Dedifferentiated amniotic fluid mesenchymal stem cell (primary cell): Measurements from ENCODE around the gene CACNB3.

Experiments used
- DNase-seq: peaks from one replicate; pipeline ENCODE4 v3.0.0-alpha.2; 2016; ENCODE audit errors: extremely low spot score

The CACNB3 gene

DNA sequence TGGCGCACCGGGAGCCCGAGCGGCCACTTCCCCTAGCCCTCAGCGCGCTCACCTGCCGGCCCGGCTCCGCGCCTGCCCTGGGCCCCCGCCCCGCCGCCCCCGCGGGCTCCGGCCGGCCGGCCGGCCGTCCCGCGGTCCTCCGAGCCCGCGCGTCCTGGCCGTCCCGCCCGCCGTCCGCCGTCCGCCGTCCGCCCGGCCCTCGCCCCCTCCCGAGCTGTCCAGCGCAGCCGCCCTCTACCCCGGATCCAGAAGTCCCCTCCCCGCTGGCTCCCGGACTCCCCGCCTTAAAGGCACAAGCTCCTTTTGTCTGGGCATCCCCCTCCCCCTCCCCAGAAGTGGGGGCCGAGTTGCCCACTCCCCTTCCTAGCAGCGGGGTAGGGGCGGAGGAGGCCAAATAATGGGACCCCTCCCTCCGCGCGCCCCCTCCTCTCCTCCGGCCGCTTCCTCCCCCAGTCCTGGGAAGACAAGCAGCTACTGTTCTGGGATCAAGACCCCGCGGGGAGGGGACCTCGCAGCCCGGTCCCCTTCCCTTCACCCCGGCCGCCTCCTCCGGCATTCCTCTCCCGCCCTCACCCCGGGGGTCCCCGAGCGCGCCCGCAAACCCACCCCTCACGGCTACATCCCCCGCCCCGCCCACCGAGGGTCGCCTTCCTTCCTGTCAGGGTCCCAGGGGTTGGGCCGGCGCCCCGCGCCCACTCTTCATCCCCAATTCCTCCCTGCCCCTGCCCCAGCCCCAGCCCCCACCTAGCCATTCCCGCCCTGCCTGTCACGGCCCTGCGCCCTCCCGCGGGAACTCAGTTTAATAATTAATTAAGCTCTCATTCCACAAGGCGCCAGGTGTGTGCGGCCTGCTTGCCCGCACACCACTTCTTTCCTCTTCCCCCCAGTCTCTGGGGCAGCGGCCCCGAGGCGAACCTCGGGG lies 29.2 kb upstream of the CACNB3 start, which contains the start of gene ADCY6:
ADCY6 (minus strand) TSS at position 236 of the 922 bp plus-strand sequence. CDS start 5,655 bp downstream, outside the sequence.
- peak; percentile 67 for DNase-seq

GRCh38 chr12:48789858-48790326 lies 28.4 kb upstream of the CACNB3 start:
- no peak for DNase-seq

DNA sequence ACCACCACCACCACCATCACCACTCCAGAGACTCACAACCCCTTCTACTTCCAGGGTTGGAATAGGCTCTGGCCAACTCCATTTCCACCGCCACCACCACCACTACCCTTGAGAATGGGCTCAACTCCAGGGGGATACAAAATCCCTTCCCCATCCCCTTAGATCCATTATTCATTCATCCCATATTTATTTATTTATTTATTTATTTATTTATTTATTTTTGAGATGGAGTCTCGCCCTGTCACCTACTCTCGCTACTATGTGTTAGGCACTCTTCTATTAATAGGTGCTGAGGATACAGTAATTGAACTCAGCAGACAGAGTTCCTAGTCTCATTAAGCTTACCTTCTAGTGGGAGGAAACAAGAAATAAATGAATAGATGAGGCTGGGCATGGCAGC lies 24.6 kb upstream of the CACNB3 start:
- DNase-seq = no peak

GRCh38 chr12:48794870-48795269 lies 23.4 kb upstream of the CACNB3 start:
- peak; percentile 83 for DNase-seq

DNA sequence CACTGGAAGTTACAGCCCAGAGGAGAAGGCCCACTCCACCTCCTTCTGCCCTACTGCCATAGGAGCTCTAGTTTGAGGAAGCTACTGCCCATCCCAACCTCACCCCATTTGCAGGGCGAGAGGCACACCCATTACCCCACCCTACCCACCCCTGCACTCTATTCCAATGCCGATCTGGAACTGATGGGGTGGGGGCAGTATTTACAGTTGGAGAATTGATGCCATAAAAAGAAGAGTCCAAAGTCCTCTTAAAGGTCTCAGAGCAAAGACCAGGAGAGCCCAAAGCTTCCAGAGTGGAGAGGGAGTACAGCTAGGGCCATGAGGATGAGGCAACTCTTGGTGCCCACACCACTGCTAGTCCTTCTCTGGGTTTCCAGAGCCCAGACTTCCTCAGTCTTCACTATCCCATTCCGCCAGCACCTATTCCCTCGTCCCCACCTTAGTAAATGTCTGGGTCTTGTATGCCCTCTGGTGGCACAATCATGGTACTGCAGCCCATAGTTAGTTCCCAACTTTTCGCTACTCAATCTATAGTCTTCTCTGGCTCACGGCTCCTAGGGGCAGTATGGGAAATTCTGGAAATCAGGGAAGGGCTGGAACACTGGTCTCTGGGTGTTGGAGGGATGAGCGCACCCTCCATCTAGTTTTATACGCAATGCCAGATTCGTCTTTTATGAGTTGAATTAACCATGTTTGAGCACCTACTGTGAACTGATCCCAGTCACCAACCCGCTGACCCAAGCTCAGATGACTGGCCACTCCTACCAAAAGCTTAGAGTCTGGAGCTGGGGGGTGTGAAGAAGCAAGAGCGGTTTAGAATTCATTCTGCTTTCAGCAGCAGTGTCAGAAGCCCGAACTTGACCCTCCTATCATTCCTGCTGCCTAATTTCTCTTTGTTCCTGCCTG lies 22.5 kb upstream of the CACNB3 start:
- DNase-seq = peak; percentile 72

GRCh38 chr12:48796976-48797375 lies 21.3 kb upstream of the CACNB3 start:
- DNase-seq = no peak

DNA sequence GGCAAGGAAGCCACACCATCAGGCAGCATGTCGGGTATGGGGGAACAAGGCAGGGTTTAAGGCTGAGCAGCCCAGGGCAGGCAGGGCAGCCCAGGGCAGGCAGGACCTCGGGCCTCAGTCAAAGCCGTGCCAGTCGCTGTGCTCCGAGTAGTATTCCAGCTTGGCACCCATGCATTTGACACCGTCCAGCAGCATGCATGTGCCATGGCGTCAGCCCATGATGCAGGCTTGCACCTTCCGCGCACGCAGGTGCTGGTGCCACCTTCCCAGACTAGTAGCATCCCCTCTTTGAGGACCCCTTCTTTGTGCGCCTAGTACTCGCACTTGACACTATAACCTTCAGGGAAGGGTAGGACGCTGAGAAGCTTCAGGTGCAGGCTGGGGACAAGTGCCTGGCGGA lies 17.8 kb upstream of the CACNB3 start:
- DNase-seq = no peak

DNA sequence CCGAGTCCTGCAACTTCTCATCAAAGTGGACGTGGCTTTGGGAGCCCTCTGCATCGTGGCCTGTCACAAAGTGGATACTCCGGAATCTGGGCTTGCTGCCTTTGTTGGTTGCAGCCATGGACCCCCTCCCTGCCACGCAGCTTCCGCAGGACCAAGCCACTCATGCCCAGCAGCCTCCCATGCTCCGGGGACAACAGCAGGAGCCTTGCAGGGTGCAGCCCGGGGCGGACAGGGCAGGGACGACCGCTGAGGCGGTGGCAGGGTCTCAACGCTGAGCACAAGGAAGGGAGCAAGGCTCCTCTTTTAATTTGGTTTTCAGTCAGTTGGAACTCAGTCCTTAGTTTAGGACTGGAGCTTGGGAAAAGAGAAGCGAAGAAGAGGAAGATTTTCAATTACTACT lies 17.3 kb upstream of the CACNB3 start:
- no peak for DNase-seq

DNA sequence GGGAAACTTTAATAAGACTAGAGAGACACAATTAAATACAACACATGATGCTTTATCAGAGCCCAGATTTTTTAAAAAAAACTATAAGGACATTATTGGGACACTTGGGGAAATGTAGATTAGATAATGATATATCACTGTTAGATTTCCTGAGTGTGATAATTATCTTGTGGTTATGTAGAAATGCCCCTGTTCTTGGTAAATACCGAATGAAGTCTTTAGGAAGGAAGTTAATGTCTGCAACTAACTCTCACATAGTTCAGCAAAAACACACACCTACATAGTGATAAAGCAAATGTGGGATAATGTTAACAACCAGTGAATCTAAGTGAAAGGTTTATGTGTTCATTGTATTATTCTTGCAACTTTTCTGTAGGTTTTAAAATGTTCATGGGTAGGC lies 14.6 kb upstream of the CACNB3 start:
- no peak for DNase-seq

DNA sequence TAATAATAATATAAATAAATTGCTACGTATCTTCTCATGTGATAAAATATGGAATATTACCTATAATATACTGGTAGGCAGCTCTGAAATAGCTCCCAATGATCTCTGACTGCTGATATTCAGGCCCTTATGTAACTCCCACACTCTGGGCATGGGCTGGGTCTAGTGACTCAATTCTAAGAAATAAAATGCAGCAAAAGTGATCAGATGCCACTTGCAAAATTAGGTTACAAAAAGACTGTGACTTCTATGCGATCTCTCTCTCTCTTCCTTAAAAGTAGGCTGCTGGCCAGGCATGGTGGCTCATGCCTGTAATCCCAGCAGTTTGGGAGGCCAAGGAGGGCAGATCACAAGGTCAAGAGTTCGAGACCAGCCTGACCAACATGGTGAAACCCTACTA lies 10.3 kb upstream of the CACNB3 start:
- no peak for DNase-seq

DNA sequence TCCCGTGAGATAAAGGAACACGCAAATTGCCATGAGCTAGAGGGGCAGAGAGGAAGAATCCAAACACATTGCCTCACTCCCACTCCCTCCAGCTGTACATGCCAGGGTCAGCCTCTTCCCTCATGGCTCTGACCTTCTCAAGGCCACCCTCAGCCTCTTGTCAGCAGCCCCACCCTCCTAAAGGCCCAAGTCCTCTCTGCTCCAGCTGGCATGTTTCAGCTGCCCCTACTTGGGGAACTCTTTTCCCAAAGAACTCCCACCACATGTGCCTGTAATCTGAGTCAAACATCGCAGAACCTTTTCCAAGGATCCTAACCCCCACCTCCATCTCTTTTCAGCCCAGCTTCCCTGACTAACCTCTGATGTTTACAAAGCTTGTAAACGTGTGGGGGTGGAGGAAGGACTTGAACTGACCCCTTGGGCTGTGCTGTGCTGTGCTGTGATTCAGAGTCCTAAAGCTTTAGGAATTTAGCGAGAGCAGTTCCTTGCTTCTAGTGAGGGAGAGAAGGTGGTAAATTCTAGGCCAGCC lies 7.3 kb upstream of the CACNB3 start:
- peak; percentile 63 for DNase-seq

GRCh38 chr12:48811437-48812090 lies 6.7 kb upstream of the CACNB3 start:
- DNase-seq = no peak

GRCh38 chr12:48812389-48812788 lies 5.9 kb upstream of the CACNB3 start:
- no peak for DNase-seq

DNA sequence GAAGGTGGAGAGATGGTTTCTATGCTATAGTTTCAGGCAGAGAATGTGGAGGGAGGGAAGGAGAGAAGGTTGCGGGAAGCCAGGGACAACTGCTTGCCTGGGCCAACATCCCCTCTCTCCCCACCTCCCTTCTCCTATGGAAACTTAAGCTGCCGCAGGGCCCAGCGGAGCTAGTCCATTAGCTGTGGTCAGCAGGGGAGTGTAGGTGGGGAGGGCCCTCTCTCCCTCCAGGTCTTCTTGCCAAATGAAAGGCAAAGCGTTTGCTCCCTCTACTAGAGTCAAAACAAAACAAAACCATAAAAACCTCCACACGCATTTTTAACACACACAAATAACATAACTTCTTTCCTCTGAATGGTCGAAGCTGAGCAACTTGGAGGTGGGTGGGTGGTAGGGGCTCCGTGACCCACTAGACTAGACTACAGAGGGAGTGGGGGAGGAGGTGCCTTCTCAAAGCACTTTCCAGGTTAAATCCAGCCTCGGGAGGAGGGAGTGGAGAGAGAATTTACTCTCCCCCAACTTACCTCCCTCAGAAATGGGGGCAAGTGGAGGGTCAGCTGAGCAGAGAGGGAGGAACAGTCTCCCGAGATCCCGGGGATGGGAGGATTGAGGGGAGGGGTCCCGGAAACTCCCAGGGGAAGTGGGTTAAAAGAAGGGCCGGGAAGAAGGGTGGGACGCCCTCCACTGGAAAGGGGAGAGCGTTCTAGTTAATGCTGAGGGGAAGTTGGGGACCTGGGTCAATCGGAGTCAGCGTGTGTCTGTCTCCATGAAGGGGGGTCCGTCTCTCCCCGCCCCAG lies 4.6 kb upstream of the CACNB3 start:
- no peak for DNase-seq

GRCh38 chr12:48814262-48815125 lies 3.8 kb upstream of the CACNB3 start:
- peak; percentile 57 for DNase-seq

DNA sequence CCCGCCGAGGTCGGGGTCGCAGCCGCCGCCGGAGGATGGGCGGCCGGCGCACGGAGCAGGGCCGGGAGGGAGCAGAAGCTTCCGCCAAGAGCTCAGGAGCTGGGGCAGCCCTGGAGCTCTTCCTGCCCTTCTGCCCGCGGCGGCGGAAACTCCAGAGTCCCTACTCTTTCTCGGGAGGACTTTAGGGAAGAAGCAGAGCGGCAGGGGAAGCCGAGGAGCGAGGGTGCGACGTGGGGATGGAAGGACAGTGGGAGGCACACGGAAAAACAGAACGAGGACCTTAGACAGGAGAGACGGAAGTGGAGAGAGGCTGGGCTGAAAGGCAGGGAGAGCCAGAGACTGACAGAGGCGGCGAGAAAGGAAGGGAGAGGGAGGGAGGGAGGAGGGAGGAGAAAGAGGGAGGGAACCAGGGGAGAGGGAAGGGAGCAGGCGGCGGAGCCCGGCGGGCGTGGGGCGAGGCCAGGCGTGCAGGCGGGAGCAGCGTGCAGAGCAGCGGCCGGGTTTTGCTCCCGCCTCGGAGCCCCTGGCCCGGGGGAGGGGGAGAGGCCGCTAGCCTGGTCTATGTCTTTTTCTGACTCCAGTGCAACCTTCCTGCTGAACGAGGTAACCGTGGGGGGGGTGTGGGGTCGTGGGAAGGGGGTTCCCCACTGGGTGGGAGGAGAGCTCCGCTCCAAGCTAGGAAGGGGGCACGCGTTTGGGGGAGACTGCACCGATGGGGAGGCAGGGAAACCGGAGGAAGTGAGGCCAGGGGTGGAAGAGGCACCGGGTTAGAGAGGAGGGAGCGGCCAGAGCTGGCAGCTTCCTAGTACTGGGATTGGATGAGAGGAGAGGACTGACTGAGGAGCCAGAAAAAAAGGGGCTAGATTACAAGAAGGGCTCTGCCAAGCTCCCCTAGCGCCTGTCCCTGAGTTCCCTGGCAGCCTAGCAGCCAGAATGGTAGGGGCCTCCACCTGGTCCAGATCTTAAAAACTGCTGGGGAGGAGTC lies 2.9 kb upstream of the CACNB3 start:
- peak; percentile 77 for DNase-seq

GRCh38 chr12:48816143-48816854 lies 2.0 kb upstream of the CACNB3 start:
- no peak for DNase-seq
